Femur (tissue), 1 donor: ENCODE measurements around the gene PXN.
"Not testable (repeated sequence)": the region's sequence is repeated elsewhere in the genome, so short reads cannot be mapped to it uniquely, and the experiment has no call there.

Experiments used
- DNase-seq: peaks from one replicate; pipeline ENCODE4 v3.0.0-alpha.2; 2017

Gene PXN

GRCh38 chr12:120261951-120262851 lies 3.3 kb downstream of the PXN start:
- no peak for DNase-seq

- DNase-seq, result no peak
Observed at GRCh38 chr12:120260607-120261006, 4.9 kb downstream of the PXN start.

- DNase-seq, result no peak
Observed at GRCh38 chr12:120259418-120260202, 5.9 kb downstream of the PXN start.

- no peak for DNase-seq
Observed at GRCh38 chr12:120258323-120258896, 7.1 kb downstream of the PXN start.

GRCh38 chr12:120257041-120257821 lies 8.3 kb downstream of the PXN start:
- DNase-seq, result peak; percentile 78

GRCh38 chr12:120254809-120255208 lies 10.7 kb downstream of the PXN start:
- no peak for DNase-seq

GRCh38 chr12:120253313-120253712 lies 12.2 kb downstream of the PXN start:
- not testable (repeated sequence) for DNase-seq

GRCh38 chr12:120252071-120252906 lies 13.2 kb downstream of the PXN start:
- no peak for DNase-seq

GRCh38 chr12:120251364-120252070 lies 14.0 kb downstream of the PXN start:
- DNase-seq, result not testable (repeated sequence)

- peak; percentile 77 for DNase-seq
Observed at GRCh38 chr12:120249875-120250795, 15.4 kb downstream of the PXN start.

GRCh38 chr12:120249266-120249874 lies 16.2 kb downstream of the PXN start:
- DNase-seq, result no peak

- DNase-seq, result no peak
Observed at GRCh38 chr12:120247621-120248030, 17.9 kb downstream of the PXN start.

GRCh38 chr12:120247183-120247582 lies 18.3 kb downstream of the PXN start:
- no peak for DNase-seq

GRCh38 chr12:120246705-120247104 lies 18.8 kb downstream of the PXN start:
- not testable (repeated sequence) for DNase-seq

GRCh38 chr12:120242971-120243699 lies 22.4 kb downstream of the PXN start:
- DNase-seq, result no peak

GRCh38 chr12:120242275-120242799 lies 23.2 kb downstream of the PXN start:
- DNase-seq, result no peak

- no peak for DNase-seq
Observed at GRCh38 chr12:120241561-120242274, 23.8 kb downstream of the PXN start.

- DNase-seq, result no peak
Observed at GRCh38 chr12:120240495-120240833, 25.1 kb downstream of the PXN start.
